Prostate gland (tissue), 1 donor: ENCODE results near the gene MREG.

Source experiments
- POLR2A ChIP-seq: fragments of 450-650 bp; IDR thresholded peaks from one replicate; pipeline ENCODE4 v1.6.1; 2016; ENCODE audit warnings: antibody characterized with exemption, mild to moderate bottlenecking
- POLR2AphosphoS5 ChIP-seq: sonication (generic); formaldehyde crosslinking; IDR thresholded peaks from one replicate; pipeline ENCODE4 v1.6.1; 2017; ENCODE audit warnings: antibody characterized with exemption

- TF ChIP-seq POLR2AphosphoS5, result no peak
- TF ChIP-seq POLR2A, result no peak
These were observed 16.9 kb upstream of the MREG start for GRCh38 chr2:216030216-216030615.
